Retinal pigment epithelial cell (primary cell): ENCODE data around the gene FSTL4.

Experiments
- DNase-seq: peaks from one replicate; pipeline ENCODE4 v3.0.0-alpha.2; 2010; ENCODE audit warnings: low read depth
- H3K4me3 ChIP-seq: 2 replicates; pipeline ENCODE4 v1.5.1; 2011; ENCODE audit warnings: mild to moderate bottlenecking, low read length, control low read depth, moderate library complexity
- TF ChIP-seq, protein P1 (sequence below): conservative IDR thresholded peaks from 2 replicates; pipeline ENCODE4 v1.5.1; 2011; ENCODE audit warnings: low read depth, low read length, control low read depth, inconsistent platforms

Gene FSTL4

DNA sequence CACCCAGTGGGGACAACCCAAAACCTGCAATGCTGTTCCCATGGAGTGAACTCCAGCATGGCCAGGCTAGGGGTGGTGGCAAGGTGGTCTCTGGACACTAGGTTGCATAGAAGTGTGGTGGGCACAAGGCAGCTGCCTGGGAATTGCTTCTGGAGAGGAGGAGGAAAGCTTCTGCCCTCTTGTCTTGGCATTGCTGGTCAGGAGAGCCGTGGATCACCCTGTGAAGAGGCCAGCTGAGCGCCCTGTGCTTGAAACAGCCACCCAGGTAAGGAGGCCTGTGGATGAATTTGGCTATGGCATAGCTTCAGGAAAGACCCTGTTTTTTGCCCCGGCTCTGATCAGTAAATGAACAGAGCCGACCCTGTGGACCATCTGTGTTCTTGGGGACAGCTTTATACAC, 287.4 kb downstream of the FSTL4 start:
- TF ChIP-seq, protein P1, sequence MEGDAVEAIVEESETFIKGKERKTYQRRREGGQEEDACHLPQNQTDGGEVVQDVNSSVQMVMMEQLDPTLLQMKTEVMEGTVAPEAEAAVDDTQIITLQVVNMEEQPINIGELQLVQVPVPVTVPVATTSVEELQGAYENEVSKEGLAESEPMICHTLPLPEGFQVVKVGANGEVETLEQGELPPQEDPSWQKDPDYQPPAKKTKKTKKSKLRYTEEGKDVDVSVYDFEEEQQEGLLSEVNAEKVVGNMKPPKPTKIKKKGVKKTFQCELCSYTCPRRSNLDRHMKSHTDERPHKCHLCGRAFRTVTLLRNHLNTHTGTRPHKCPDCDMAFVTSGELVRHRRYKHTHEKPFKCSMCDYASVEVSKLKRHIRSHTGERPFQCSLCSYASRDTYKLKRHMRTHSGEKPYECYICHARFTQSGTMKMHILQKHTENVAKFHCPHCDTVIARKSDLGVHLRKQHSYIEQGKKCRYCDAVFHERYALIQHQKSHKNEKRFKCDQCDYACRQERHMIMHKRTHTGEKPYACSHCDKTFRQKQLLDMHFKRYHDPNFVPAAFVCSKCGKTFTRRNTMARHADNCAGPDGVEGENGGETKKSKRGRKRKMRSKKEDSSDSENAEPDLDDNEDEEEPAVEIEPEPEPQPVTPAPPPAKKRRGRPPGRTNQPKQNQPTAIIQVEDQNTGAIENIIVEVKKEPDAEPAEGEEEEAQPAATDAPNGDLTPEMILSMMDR: no peak
- H3K4me3 ChIP-seq: no peak overlapping the region
- no peak for DNase-seq

DNA sequence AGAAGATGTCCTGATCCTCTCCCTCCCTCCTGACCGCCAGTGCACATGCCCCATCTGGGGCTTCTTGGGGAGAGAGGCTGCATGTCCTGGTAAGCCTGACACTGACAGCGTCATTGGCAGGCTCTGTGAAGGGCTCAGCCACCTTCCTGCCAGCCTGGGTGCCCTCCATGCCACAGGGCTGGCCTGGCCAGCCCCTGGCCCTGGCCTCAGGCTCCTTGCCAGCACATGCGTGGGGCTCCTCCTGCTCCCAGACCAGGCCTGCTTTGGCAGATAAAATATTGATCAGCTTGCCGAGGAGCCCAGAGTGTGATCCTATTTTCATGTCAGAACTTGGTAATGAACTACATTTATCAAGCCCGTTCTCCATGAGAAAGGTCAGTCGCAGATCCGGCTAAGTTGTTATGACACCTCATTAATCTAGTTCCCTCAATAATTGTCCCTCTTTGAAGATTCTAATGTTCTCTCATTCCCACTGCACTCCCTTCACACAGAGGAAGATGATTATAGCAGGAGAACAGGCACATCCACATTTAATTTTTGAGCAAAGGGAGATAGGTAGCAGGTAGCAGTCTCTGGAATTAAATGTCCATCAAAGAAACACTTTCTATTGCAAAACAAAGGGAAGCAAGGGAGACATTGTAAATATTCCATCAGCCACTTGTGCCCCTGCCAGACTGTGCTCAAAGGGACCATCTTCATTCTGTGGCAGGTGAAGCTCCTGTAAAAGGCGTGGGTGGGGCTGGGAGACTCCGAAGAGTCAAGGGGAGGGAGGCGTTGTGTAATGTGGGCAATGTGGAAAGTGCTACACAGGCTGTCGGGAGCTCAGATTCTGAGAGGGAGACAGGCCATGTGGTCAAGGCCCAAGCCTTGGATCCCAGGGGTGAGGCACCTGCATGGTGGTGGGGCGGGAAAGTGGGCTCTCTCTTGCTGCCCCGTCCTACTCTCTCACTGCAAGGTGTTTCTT, 288.6 kb downstream of the FSTL4 start:
- DNase-seq: no peak
- H3K4me3 ChIP-seq: no peak overlapping the region
- TF ChIP-seq, protein P1: no peak

DNA sequence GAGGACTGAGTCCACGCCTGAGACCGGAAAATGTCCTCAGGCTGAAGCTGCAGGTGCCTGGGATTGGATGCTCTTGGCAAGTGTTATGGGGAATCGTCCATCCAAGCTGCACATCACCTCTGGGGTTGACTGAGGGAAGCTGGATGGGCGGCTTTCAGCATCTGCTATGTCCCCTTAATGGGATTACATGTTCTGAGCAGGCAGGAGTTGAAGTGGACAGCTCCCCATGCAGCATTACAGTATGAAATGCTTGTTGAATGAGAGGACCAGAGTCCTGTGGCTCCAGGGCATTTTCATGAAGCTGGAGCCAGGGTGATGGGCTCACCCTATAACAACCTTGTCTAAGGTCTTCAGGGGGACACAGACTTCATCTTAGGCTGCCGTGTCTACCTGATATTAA, 289.6 kb downstream of the FSTL4 start:
- no peak for DNase-seq
- TF ChIP-seq, protein P1: no peak
- no peak overlapping the region for H3K4me3 ChIP-seq

DNA sequence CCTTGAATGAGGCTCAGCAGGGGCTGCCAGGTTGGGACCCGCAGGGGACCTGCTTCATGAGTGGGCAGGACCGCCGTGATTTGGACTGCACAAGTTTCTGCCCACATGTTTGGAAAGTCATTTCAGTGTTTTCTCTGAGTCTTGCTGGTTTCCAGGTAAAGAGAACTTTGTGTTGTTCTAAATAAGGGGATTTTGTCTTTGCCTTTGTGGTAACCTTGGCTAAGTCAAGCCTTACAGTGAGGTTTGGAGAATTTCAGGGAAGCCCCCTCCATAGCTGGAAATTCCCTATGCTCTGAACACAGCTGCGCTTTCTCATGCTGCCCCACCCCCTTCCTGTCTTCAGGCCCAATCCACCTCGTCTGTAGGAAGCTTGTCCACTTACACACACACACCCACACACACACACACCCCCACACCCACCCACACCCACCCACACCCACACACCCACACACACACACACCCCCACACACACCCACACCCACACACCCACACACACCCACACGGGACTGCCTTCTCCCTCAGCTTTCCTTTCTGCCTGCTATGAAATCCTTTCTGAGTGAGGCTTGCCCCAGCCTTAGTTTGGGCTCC, 290.4 kb downstream of the FSTL4 start:
- TF ChIP-seq, protein P1: no peak
- no peak overlapping the region for H3K4me3 ChIP-seq
- DNase-seq: no peak

DNA sequence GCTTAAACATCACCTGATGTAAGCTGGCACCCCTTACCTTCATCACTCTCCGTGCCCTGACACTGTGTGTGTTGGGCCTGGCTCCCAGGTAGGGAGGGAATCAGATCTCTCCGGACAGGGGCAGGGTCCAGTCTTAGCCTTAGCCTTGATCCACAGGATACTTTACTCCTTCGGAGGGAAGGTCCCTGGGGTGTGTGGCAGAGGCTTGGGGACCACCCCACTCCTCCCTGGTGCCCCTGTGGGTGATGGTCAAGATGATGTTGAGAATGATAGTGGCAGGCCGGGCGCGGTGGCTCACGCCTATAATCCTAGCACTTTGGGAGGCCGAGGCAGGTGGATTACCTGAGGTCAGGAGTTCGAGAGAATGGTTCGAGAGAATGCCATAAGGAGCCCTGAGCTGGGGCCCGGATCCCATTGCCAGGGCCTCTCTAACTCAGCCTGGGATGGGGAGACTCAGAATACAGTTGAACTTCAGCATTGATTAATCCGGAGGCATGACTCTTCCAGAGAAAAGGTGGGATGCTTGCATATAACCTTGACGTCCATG, 291.0 kb downstream of the FSTL4 start:
- H3K4me3 ChIP-seq: no peak overlapping the region
- TF ChIP-seq, protein P1: no peak
- no peak for DNase-seq

DNA sequence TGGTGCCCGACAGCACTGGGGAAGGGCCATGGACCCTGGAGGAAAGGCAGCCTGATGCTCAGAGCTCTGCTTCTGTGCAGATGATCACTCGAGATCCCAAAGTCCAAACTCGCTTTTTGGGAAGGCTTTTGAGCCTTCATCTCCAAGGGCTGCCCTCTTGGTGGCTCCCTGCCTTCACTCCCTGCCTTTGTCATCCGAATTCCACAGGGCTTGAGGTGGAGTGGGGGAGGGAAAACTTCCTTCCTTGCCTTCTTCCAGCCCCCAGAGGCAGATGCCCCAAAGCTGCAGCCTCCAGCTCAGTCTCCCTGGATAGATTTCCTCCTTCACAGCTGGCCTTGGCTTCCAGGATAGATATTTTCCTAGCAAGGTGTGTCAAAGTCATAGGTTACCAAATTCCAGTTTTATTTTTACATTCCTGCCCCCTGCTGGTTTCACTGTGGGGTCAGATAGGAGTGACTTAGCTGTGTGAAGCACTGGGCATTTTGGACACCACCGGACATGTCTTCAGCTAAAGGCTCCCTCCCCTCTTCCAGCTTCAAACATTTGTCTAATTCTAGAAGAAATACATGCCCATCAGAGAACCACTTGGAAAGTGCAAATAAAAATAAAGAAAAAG, 292.3 kb downstream of the FSTL4 start:
- DNase-seq: no peak
- H3K4me3 ChIP-seq: no peak overlapping the region

More for the DNA sequence above, 292.3 kb downstream of the FSTL4 start:
- TF ChIP-seq, protein P1: peak; percentile 36
